Fibroblast of skin of scalp (primary cell): ENCODE measurements around the gene SGSM1.
A peak's percentile ranks its signal among the peaks of the same experiment; 100 is the strongest.

ENCODE experiments used
- DNase-seq: peaks from one replicate; pipeline ENCODE4 v3.0.0-alpha.2; 2013

SGSM1 gene

DNA sequence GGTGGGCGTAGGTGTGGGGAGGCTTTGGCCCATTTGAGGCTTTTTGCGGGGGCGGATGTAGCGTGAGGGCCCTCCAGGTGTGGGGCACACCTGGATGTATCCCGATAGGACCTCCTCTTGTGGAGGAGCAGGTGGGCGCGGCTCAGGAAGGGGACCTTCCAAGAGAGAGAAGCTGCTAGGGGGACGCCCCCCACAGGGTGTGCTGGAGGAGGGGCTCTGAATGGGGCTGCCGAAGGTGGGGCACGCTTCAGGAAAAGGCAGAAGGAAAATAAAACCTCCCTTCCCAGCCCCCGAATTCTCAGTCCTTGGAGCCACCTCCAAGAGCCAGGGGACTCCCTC lies 621 bp downstream of the SGSM1 start:
- no peak for DNase-seq

DNA sequence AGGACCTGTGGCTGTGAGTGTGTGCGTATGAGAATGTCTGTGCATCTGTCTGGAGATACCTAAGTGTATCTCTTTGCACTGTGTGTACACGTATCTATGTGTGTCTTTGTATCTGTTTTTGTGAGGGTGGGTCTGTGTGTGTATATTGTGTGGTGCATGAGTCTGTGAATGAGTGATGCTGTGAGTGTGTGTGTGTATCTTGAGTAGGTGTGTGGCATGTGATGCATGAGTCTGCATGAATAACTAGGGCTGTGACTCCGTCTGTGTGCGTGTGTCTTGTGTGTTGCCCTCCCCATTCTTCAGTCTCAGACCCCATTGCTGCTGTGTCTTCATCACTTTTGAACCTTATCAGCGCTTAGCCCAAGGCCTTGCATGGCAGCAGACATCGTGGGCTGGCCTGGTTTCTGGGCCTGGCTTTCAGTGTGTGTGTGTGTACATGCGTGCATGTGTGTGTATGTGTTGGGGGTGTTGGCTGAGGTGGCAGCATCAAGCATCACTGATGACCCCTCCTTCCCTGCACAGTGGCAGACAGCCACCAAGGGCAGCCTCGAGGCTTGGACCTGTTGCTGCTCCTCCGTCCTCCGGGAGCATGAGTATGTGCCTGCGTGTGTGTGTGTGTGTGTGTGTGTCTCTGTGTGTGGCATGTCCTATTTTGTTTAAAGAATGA lies 1.4 kb downstream of the SGSM1 start:
- peak; percentile 14 for DNase-seq

DNA sequence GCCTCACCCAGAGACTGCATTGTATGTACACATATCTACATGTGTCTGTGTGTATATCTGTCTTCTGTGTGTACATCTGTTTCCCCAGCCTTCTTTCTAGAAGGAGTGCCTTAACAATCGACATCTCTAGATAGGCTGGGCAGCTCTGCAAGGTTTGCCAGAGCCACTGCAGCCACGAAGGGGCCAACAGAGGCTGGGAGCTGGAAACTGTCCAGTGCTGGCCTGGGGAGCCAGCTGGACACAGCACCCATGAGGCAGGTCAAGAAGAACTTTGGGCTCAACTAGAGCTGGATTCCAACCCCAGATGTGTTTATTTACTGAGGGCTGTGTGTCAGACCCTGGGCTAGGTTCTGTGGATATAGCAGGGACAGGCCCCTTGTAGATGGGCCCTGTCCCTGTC lies 3.3 kb downstream of the SGSM1 start:
- DNase-seq, result no peak

DNA sequence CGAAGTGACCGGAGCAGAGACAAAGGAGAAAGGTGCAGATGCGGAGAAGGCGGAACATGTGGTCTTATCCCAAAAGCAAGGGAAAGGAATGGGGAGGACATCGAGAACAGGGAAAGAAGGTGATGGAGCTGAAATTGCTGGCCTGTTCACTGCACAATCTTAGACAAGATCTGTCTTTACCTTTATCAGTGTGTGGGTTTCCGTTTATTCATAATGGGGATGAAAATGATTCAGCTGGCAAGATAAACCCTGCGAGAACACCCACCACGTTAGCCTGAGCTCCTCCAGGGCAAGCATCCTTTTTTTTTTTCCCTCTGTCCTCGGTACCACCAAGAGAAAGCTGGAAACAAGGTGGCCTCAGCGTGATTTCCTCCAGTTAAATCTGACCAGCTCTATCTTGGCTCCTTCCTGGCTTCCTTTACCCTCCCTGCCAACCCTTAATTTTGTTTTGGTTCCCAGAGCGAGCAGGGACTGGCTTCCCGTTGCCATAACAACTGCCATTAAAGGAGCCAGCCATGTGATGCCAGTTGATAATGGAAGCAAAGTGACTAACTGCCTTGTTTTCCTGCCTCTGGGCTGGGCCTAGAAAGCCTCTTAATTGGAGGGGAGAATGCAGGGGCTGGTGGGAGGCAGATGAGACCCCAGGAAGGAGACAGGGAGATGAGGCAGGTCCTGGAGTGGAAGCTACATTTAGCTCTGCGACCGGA lies 4.2 kb downstream of the SGSM1 start:
- DNase-seq, result no peak

DNA sequence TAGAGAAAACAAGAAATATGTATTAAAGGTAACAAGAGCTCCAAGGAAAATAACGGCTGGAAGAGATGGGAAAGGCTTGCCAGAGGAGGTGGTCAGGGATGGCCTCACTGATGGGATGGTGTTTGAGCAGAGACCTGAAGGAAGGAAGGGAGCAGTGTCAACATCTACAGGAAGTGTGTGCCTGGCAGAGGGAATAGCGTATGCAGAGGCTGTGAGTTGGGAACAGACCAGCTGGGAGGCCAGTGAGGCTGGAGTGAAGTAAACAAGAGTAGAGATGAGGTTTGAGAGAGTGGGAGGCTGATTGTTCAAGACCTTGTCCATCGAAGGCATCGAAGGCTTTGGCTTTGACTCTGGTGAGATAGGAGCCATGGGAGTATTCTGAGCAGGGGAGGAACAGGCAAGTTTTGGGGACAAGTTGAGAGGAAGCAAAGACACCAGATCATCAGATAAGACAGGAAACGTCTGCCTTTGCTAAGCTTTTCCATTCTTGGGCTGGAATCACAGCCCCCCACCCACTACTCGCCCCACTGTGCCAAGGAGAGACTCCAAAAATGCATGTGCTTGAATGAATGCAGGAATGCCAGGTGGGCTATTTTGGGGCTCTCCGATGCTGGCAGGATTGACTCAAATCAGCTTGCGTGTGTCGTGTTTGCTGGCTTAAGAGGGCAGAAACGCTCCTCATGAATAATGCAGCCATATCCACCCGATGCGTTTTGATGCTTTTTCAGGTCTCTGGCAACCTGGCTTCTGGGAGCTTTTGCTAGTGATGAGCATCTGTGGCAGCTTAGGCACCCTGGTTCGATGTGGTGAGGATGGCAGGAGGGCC lies 7.2 kb downstream of the SGSM1 start:
- no peak for DNase-seq

DNA sequence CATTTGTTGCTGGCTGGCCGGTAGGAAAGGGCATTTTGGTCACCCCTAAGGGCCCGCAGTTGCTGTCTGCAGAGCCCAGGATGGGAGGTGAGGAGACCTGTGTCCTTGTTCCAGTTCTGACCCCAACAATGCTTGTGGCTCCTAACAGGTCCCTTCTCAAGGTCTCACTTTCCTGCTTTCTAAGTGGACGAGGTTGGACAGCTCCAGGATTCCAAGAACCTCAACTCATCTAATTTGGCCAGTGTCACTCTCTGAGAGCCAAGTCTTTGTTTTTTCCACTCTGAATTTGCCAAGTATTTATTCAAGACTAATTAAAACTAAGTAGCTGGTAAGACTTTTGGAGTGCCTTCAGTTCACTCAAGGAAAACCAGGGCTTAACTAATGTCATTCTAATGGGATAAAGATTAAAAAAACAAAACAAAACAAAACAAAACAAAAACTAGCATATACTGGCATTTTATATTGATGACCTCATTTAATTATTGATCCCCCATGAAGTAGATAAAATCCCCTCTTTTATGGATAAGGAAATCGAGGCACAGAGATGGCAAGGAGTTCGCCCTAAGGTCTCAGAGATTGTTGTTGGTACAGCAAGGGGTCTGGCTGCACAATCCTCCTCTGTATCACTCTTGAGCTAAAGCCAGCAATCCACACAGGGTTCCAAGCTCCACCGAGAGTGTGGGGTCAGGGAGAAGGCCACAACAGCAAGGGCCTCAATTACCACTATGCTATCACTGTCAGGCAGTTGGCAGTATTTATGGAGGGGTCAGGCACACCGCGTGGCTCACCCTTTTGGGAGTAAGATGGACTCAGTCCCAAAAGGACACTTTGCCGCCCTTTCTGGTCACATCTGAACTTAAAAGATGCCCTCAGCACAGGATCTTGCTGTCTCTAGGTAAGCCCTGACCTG lies 8.1 kb downstream of the SGSM1 start:
- no peak for DNase-seq

DNA sequence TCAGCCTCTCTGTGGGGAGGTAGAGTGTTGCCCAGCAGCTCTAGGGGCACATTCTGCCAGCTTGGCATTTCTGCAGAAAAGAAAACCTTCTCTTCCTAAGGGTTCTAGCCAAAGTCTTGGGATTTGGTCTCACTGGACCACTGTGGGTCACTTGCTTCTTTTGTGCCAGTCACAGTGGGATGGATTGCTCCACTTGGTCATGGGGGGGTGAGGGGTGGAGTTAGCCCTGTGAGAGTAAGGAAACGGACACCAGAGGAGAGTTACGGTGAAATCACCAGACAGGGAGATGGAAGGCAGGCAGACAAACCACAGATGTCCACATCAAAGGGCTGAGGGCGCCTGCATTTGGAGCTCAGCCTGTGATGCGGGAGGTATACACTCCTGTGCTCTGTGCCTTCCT lies 10.8 kb downstream of the SGSM1 start:
- no peak for DNase-seq

DNA sequence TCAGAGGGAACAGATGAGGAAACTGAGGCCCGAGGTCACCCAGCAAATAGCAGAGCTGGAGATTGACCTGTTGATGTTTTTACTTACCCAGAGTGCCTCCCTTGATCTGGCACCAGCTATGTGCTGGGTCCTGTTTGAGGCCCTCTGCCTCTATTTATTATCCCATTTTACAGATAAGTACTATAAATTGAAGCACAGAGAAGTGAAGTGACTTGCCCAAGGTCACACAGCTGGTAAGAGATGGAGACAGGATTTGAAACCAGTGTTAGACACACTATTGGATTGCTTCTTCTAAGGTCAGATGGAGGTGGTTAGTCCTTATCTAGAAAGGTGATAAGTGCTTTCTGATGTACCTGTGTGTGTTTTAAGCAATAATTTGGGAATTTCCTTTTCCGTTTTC lies 13.5 kb downstream of the SGSM1 start:
- no peak for DNase-seq

DNA sequence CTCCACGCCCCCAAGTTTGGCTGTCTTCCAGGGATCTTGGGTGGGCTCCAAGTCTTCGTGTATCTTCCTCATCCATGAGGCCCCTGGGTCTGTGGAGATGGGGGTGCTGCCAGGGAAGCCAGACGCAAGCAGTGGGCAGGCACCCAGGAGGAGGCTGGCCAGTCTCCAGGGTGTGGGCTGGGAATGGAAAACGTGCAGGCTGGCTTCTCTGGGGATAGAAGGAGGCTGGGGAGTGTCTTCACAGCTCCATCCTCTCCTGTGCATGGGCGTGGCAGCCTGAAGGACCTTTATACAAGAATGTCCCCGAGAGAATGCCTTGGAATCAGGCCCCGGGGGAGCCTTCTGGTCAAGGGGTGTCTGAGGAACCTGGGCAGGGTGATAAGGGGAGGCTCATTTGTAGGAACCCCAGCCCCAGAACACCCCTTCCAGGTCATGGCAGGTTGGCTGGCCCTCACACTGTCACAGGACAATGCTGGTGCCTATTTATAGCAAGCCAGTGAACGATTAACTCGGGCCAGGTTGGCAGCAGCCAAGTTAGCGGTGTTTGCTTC lies 14.0 kb downstream of the SGSM1 start:
- DNase-seq, result no peak

DNA sequence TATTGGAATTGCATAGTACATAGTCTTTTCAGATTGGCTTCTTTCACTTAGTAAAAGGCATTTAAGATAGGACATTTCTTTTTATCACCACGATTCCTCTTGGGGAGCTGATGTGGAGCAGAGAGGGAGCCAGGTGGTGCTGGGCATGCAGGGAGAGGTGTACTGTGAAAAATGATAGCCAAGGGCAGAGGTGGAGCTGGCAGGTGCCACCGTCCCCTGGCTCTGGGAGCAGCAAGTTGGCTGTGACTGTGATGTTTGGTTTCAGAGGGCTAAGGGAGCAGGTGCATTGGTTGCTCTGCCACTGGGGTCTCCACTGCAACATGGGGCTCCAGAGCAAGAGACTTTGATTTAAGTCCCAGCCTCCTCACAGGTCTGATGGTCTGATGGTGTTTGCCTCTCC lies 16.5 kb downstream of the SGSM1 start:
- DNase-seq, result no peak

DNA sequence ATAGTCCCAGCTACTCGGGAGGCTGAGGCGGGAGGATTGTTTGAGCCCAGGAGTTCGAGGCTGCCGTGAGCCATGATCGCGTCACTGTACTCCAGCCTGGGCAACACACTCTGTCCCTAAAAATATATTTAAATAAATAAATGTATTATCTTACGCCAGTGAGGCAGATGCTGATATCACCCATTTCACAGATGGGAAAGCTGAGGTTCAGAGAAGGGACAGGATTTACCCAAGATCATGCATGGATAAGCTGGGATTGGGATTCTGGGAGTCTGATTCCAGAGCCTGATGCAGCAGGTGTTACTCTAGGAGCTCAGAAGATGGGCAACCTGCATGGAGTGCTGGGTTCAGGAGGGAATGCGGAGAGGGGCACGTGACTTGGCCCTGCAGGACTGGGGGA lies 17.8 kb downstream of the SGSM1 start:
- no peak for DNase-seq

DNA sequence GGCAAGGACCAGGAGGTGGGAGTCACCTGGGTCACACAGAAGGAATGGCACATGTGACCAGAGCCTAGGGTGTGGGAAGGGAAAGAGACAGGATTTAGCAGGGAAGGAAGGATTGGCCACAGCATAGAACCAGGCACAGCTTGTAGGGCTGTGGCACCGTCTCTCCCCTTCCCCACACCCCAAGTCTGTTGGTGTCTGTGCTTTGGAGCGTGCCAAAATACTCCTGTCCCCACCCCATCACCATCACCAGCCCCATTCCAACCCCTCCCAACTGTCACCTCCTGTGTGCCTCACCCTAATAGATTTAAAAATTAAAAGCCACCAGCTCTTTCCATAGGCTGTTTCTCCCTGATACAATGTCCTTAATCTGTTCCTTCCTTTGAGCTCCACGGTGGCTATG lies 18.2 kb downstream of the SGSM1 start:
- no peak for DNase-seq

DNA sequence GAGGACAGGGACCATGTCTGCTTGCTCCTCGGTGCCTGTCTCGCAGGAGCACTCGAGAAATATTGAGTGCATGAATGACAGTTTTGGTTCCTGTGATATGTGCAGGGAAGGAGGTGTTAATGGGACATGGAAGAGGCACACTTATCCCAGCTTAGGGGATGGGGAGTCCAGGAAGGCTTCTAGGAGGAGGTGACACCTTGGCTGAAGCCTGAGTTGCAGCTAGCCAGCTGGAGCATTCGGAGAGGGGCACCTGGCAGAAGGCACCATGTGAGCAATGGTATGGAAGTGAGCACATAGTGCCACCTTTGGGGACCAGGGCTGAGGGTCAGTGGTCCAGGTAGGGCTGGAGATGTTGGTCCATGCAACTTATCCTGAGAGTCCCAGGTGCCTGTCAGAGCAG lies 18.9 kb downstream of the SGSM1 start:
- no peak for DNase-seq

DNA sequence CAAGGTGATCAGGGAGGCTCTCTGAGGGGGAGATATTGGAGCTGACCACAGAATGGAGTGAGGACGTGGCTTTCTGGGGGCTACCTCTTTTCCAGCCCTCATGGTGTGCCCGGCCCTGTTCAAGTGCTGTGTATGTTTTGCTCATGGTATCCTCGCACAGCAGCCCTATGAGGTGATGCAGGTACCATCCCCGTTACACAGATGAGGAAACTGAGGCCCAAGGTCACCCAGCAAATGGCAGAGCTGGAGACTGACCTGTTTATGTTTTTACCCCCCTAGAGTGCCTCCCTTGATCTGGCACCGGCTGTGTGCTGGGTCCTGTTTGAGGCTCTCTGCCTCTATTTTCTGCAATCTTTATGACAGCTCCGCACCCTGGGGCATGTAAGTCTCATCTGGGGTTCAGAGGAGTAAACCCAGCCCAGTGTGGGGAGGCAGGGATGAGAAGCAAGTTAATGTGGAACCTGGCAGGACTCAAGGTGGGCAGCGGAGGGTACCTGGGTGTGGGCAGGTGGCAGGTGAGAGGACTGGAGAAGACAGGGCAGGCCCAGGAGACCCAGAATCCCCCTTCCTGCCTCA lies 20.8 kb downstream of the SGSM1 start:
- no peak for DNase-seq

DNA sequence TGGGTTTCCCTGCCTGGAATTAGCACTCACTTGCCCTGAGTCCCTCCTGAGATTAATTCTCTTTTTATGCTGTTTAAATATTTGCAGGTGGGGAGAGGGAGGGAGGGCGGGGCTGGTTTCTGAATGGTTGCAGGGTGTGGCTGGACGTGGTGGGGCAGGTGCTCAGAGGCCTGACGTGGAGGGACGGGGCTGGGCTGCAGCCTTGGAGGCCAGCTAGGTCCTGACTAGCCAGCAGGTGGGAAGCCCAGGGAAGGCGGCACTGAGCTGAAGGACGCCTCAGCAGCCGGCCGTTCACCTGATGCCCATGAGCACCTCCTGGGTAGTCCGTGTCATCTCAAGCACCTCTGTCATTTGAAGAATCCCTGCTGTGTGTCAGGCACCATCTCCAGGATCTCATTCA lies 21.3 kb downstream of the SGSM1 start:
- no peak for DNase-seq

DNA sequence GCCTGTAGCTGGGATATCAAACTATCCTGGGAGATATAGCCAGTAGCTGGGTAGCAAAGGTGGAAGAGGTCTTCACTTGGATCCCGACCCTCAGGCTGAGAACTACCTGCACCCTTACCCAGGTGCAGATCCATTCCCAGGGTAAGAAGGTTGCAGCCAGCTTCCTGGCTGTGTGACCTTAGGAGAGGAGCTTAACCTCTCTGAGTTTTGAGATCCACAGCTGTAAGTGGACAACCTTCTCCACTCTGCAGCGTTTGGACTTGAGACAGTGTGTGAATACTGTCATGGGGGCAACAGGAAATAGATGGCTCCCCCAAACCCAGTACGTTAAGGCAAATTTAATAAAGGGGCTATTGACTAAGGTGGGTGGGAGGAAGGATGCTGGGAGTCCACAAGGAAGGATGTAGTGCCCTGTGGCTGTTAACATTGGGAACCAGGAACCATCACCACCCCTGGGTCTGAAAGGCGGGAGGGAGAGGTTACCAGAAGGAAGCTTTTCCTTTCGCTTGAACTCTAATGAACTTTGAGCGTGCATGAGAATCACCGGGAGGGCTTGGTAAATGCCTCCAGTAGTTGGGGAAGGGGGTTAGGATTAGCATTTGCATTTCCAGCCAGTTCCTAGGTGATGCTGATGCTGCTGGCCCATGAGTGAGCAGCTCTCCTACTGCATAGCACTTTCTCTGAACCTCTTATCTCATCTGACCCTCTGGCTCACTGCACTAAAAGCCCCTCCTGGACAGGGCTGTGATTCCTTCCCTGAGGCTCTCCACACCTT lies 24.4 kb downstream of the SGSM1 start:
- DNase-seq, result no peak

DNA sequence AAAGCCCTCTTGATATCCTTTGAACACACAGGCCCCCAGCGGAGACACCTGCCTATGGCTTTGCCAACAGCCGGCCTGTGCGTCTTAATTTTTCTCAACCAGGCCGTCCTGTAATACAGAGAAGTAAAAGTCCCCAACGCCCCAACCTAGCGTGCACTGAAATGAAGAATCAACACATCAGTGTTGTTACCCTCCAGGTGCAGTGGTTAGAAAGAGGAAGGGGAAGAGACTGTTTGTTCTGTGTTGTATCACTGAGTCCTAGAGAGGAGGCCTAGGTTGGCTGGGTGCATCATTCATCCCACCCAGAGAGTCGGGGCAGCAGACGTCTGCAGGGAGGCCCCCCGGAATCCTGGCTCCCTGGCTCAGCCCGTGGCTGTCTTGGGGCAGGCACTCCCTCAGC lies 25.7 kb downstream of the SGSM1 start:
- no peak for DNase-seq

DNA sequence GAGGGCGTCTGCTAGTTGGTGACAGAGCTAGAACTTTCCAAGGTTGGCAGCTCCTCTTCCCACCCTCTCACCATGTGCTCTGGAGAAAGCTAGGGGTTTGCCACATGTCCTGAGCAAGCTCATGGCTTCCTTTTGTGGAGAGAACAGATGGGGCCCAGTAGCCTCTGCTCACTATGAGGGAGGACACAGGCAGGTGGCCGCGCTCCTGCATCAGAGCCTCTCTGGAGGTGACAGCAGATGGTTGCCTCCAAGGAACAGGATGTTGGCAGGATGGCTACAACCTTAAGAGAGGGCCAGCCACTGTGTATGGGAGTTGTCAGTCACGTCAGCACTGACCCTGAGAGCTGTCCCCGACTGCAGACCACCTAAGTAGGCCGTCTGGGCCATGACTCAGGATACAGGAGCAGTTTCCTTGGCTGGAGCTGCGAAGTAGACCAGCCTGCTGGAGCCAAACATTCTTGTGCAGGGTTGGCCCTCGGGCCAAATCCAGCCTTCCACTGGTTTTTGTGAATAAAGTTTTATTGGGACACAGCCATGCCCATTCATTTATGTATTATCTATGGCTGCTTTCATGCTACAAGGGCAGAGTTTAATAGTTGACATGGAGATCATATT lies 28.0 kb downstream of the SGSM1 start:
- no peak for DNase-seq

DNA sequence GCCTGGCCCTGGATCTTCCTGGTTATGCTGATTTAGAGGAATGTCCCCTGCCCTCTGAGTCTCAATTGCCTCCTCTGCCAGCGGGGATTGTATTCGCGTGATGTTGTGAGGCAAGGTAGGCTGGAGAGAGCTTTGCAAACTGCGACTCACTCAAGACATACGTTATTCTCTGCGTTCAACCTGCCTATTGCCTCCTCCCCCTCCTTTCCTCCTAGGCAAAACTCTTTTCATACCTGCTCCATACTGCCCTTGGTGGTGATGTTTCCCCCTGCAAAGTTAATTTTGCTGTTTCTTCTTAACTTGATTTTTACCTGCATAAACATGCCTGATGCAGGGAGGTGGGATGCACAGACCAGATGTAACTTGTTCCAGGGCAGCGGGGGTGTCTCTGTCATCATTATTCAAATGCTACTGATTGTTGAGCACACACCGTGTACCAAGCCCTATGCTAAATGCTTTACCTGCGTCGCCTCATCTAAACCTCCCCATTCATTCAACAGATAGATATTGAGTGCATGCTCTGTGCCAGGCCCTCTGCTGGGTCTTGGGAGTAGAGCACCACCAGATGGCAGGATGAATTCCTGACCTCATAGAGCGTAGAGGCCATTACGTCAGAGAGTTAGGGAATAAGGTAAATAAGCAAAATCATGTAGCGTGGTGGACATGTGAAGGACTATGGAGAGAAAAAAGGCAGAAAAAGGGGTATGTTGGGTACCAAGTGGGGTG lies 29.0 kb downstream of the SGSM1 start:
- DNase-seq, result no peak

DNA sequence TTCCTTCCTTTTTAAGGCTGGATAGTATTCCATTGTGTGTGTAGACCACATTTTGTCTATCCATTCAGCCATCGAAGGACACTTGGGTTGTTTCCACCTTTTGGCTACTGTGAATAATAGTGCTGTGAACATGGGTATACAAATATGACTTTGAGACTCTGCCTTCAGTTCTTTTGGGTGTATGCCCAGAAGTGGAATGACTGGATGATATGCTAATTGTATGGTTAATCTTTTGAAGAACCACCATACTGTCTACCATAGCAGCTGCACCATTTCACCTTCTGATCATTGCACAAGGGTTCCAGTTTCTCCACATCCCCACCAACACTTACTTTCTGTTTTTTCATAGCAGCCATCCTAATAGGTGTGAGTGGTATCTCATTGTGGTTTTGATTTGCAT lies 30.3 kb downstream of the SGSM1 start:
- no peak for DNase-seq
